ENCODE results near the gene ISX. TPM values are rescaled to one million over a fixed set of nuclear protein-coding genes. Genes with fewer than 3 reads are reported as not detected.

The ISX gene
- total RNA-seq, 2 experiments from 2014 or later = not detected

GRCh38 chr22:35085621-35086020, 19.7 kb downstream of the ISX start:
- H3K27me3 Mint-ChIP-seq (ENCODE audit: low read depth) = peaks cover 6% of the 10 kb centered on the region
- no peak overlapping the region for H3K27ac Mint-ChIP-seq
- no peaks in the 10 kb centered on the region for H3K36me3 Mint-ChIP-seq (ENCODE audit: low read depth)
- DNase-seq = no peak
- no peaks in the 10 kb centered on the region for H3K9me3 Mint-ChIP-seq (ENCODE audit: insufficient read depth)
- no peak for ATAC-seq
- H3K4me3 Mint-ChIP-seq = no peak overlapping the region
- H3K4me1 Mint-ChIP-seq (ENCODE audit: low read depth) = no peaks in the 10 kb centered on the region
- ChIA-PET POLR2A (no interaction called here), CTCF (no interaction called here)

- Mint-ChIP-seq H3K9me3 (ENCODE audit: insufficient read depth) (no peaks in the 10 kb centered on the region), H3K36me3 (ENCODE audit: low read depth) (no peaks in the 10 kb centered on the region), H3K27me3 (ENCODE audit: low read depth) (peaks cover 7% of the 10 kb centered on the region), H3K27ac (no peak overlapping the region), H3K4me1 (ENCODE audit: low read depth) (no peaks in the 10 kb centered on the region), H3K4me3 (no peak overlapping the region)
- ChIA-PET POLR2A (interaction anchor here (0.6 kb wide), 1 partner anchor 61 kb away, joined by 3 read pairs; no protein-coding TSS in a partner anchor), CTCF (no interaction called here)
- DNase-seq (no peak), ATAC-seq (no peak)
These were observed 23.2 kb downstream of the ISX start for GRCh38 chr22:35089139-35089538.

GRCh38 chr22:35092406-35092805, 26.4 kb downstream of the ISX start:
- ChIA-PET CTCF (interaction anchor here (4.6 kb wide), 1 partner anchor 58 kb away, joined by 10 read pairs; no protein-coding TSS in a partner anchor), POLR2A (no interaction called here)
- H3K9me3 Mint-ChIP-seq (ENCODE audit: insufficient read depth) = no peaks in the 10 kb centered on the region
- no peak for ATAC-seq
- H3K4me3 Mint-ChIP-seq = no peak overlapping the region
- H3K36me3 Mint-ChIP-seq (ENCODE audit: low read depth) = no peaks in the 10 kb centered on the region
- no peak overlapping the region for H3K27ac Mint-ChIP-seq
- H3K27me3 Mint-ChIP-seq (ENCODE audit: low read depth) = peaks cover 7% of the 10 kb centered on the region
- no peak for DNase-seq
- H3K4me1 Mint-ChIP-seq (ENCODE audit: low read depth) = no peaks in the 10 kb centered on the region

- no peak overlapping the region for H3K4me3 Mint-ChIP-seq
- H3K4me1 Mint-ChIP-seq (ENCODE audit: low read depth) = no peaks in the 10 kb centered on the region
- no peak overlapping the region for H3K27ac Mint-ChIP-seq
- no peaks in the 10 kb centered on the region for H3K36me3 Mint-ChIP-seq (ENCODE audit: low read depth)
- POLR2A ChIA-PET = no interaction called here
- H3K9me3 Mint-ChIP-seq (ENCODE audit: insufficient read depth) = no peaks in the 10 kb centered on the region
- CTCF ChIA-PET = no interaction called here
- no peak for DNase-seq
- no peaks in the 10 kb centered on the region for H3K27me3 Mint-ChIP-seq (ENCODE audit: low read depth)
- ATAC-seq = no peak
These were observed 33.0 kb downstream of the ISX start for GRCh38 chr22:35098921-35099320.

- DNase-seq = no peak
- ChIA-PET POLR2A (no interaction called here), CTCF (no interaction called here)
- Mint-ChIP-seq H3K9me3 (ENCODE audit: insufficient read depth) (no peaks in the 10 kb centered on the region), H3K27ac (no peak overlapping the region), H3K4me3 (no peak overlapping the region), H3K36me3 (ENCODE audit: low read depth) (no peaks in the 10 kb centered on the region), H3K27me3 (ENCODE audit: low read depth) (peaks cover 4% of the 10 kb centered on the region), H3K4me1 (ENCODE audit: low read depth) (no peaks in the 10 kb centered on the region)
- no peak for ATAC-seq
These were observed 33.9 kb downstream of the ISX start for GRCh38 chr22:35099883-35100282.

- no peak overlapping the region for H3K4me3 Mint-ChIP-seq
- H3K27ac Mint-ChIP-seq = no peak overlapping the region
- H3K9me3 Mint-ChIP-seq (ENCODE audit: insufficient read depth) = no peaks in the 10 kb centered on the region
- CTCF ChIA-PET = no interaction called here
- peaks cover 6% of the 10 kb centered on the region for H3K27me3 Mint-ChIP-seq (ENCODE audit: low read depth)
- H3K4me1 Mint-ChIP-seq (ENCODE audit: low read depth) = no peaks in the 10 kb centered on the region
- ATAC-seq (no peak), DNase-seq (no peak)
- POLR2A ChIA-PET = no interaction called here
- H3K36me3 Mint-ChIP-seq (ENCODE audit: low read depth) = no peaks in the 10 kb centered on the region
These were observed 36.7 kb downstream of the ISX start for GRCh38 chr22:35102663-35103062.

- no peak for ATAC-seq
These were observed 37.8 kb downstream of the ISX start for GRCh38 chr22:35103761-35104160.

GRCh38 chr22:35104491-35104890, 38.5 kb downstream of the ISX start:
- H3K36me3 Mint-ChIP-seq (ENCODE audit: low read depth) = no peaks in the 10 kb centered on the region

More at GRCh38 chr22:35103761-35104160, 37.8 kb downstream of the ISX start:
- no peak overlapping the region for H3K4me3 Mint-ChIP-seq
- no peak overlapping the region for H3K27ac Mint-ChIP-seq
- ChIA-PET POLR2A (no interaction called here), CTCF (no interaction called here)
- H3K9me3 Mint-ChIP-seq (ENCODE audit: insufficient read depth) = no peaks in the 10 kb centered on the region
- H3K4me1 Mint-ChIP-seq (ENCODE audit: low read depth) = no peaks in the 10 kb centered on the region
- H3K27me3 Mint-ChIP-seq (ENCODE audit: low read depth) = peaks cover 7% of the 10 kb centered on the region
- no peaks in the 10 kb centered on the region for H3K36me3 Mint-ChIP-seq (ENCODE audit: low read depth)
- DNase-seq = no peak

GRCh38 chr22:35109616-35110015, 43.7 kb downstream of the ISX start:
- ChIA-PET CTCF (no interaction called here), POLR2A (no interaction called here)
- Mint-ChIP-seq H3K4me3 (no peak overlapping the region), H3K9me3 (ENCODE audit: insufficient read depth) (no peaks in the 10 kb centered on the region), H3K36me3 (ENCODE audit: low read depth) (no peaks in the 10 kb centered on the region), H3K4me1 (ENCODE audit: low read depth) (no peaks in the 10 kb centered on the region), H3K27me3 (ENCODE audit: low read depth) (peaks cover 9% of the 10 kb centered on the region), H3K27ac (no peak overlapping the region)
- no peak for ATAC-seq
- DNase-seq = no peak

More at GRCh38 chr22:35104491-35104890, 38.5 kb downstream of the ISX start:
- ATAC-seq (no peak), DNase-seq (no peak)
- Mint-ChIP-seq H3K9me3 (ENCODE audit: insufficient read depth) (no peaks in the 10 kb centered on the region), H3K4me1 (ENCODE audit: low read depth) (no peaks in the 10 kb centered on the region), H3K27me3 (ENCODE audit: low read depth) (peaks cover 7% of the 10 kb centered on the region), H3K27ac (no peak overlapping the region), H3K4me3 (no peak overlapping the region)
- ChIA-PET POLR2A (no interaction called here), CTCF (no interaction called here)

- ATAC-seq (no peak), DNase-seq (no peak)
- H3K27ac Mint-ChIP-seq = no peak overlapping the region
- H3K4me1 Mint-ChIP-seq (ENCODE audit: low read depth) = no peaks in the 10 kb centered on the region
- no peak overlapping the region for H3K4me3 Mint-ChIP-seq
- CTCF ChIA-PET = no interaction called here
- H3K9me3 Mint-ChIP-seq (ENCODE audit: insufficient read depth) = no peaks in the 10 kb centered on the region
- no peaks in the 10 kb centered on the region for H3K36me3 Mint-ChIP-seq (ENCODE audit: low read depth)
- POLR2A ChIA-PET = no interaction called here
- H3K27me3 Mint-ChIP-seq (ENCODE audit: low read depth) = peaks cover 5% of the 10 kb centered on the region
These were observed 45.3 kb downstream of the ISX start for GRCh38 chr22:35111244-35111643.

- no peaks in the 10 kb centered on the region for H3K36me3 Mint-ChIP-seq (ENCODE audit: low read depth)
- POLR2A ChIA-PET = no interaction called here
These were observed 47.4 kb downstream of the ISX start for GRCh38 chr22:35113341-35113740.

GRCh38 chr22:35114131-35114980, 48.4 kb downstream of the ISX start:
- ChIA-PET POLR2A (no interaction called here), CTCF (no interaction called here)
- Mint-ChIP-seq H3K4me1 (ENCODE audit: low read depth) (no peaks in the 10 kb centered on the region), H3K9me3 (ENCODE audit: insufficient read depth) (no peaks in the 10 kb centered on the region), H3K4me3 (no peak overlapping the region), H3K27ac (no peak overlapping the region), H3K27me3 (ENCODE audit: low read depth) (peaks cover 4% of the 10 kb centered on the region), H3K36me3 (ENCODE audit: low read depth) (no peaks in the 10 kb centered on the region)
- ATAC-seq (no peak), DNase-seq (no peak)

More at GRCh38 chr22:35113341-35113740, 47.4 kb downstream of the ISX start:
- Mint-ChIP-seq H3K4me3 (no peak overlapping the region), H3K27ac (no peak overlapping the region), H3K27me3 (ENCODE audit: low read depth) (peaks cover 4% of the 10 kb centered on the region), H3K4me1 (ENCODE audit: low read depth) (no peaks in the 10 kb centered on the region), H3K9me3 (ENCODE audit: insufficient read depth) (no peaks in the 10 kb centered on the region)
- DNase-seq = no peak
- ATAC-seq = no peak
- CTCF ChIA-PET = no interaction called here

- H3K27ac Mint-ChIP-seq = no peak overlapping the region
These were observed 49.6 kb downstream of the ISX start for GRCh38 chr22:35115515-35115914.

More at GRCh38 chr22:35115515-35115914, 49.6 kb downstream of the ISX start:
- Mint-ChIP-seq H3K4me1 (ENCODE audit: low read depth) (no peaks in the 10 kb centered on the region), H3K36me3 (ENCODE audit: low read depth) (no peaks in the 10 kb centered on the region), H3K9me3 (ENCODE audit: insufficient read depth) (no peaks in the 10 kb centered on the region), H3K27me3 (ENCODE audit: low read depth) (peaks cover under 1% of the 10 kb centered on the region), H3K4me3 (no peak overlapping the region)
- no peak for ATAC-seq
- ChIA-PET POLR2A (no interaction called here), CTCF (no interaction called here)
- DNase-seq = no peak

Measured in activated CD8-positive, alpha-beta T cell treated with anti-CD3 and anti-CD28 coated beads, Interleukin-2, amount 10 ng/mL, durations not matched to agents 7 days and 5 days (primary cell).